Measurements from ENCODE around the gene CADPS2.

GRCh38 chr7:122827763-122828162, 58.5 kb downstream of the CADPS2 start:
- TF ChIP-seq CTCF (IDR thresholded peaks at IDR 0.05; ENCODE audit: low read length), result no peak
- TF ChIP-seq EZH2 (IDR thresholded peaks at IDR 0.05; ENCODE audit: borderline replicate concordance, low read length), result no peak
